ENCODE measurements around the gene PNMA8A. TPM values are rescaled to one million over a fixed set of nuclear protein-coding genes. Genes with fewer than 3 reads are reported as not detected.
A peak's percentile ranks its signal among the peaks of the same experiment; 100 is the strongest.

PNMA8A gene
- total and polyA plus RNA-seq, 2 experiments from 2014 or later: 17.8 to 21.7 TPM

GRCh38 chr19:46508206-46508605 lies 36.8 kb upstream of the PNMA8A start (continued):
- TF ChIP-seq REST (IDR thresholded peaks at IDR 0.05; ENCODE audit: unreplicated experiment) (no peak), EZH2 (IDR thresholded peaks at IDR 0.05; ENCODE audit: low read depth, unreplicated experiment) (no peak), NANOG (IDR thresholded peaks at IDR 0.05; ENCODE audit: borderline replicate concordance) (no peak), CTCF (conservative IDR thresholded peaks at IDR 0.05; ENCODE audit: low read depth in 2 of 2) (no peak)

GRCh38 chr19:46503848-46504453 lies 32.6 kb upstream of the PNMA8A start:
- ATAC-seq (no peak), DNase-seq (ENCODE audit: low spot score) (peak; percentile 51)
- Mint-ChIP-seq H3K4me1 (no peaks in the 10 kb centered on the region), H3K9me3 (no peaks in the 10 kb centered on the region), H3K4me3 (no peak overlapping the region), H3K36me3 (ENCODE audit: low read depth) (no peaks in the 10 kb centered on the region), H3K27me3 (ENCODE audit: insufficient read depth, low read depth, poor library complexity) (peaks cover 4% of the 10 kb centered on the region), H3K27ac (no peak overlapping the region)
- no peaks in the 10 kb centered on the region for H3K4me1 ChIP-seq (ENCODE audit: insufficient read depth)
- H3K27ac ChIP-seq (ENCODE audit: low read depth): no peak overlapping the region
- no peak overlapping the region for H3K4me3 ChIP-seq
- H2AFZ ChIP-seq: no peak overlapping the region
- H3K36me3 ChIP-seq (ENCODE audit: insufficient read depth): no peaks in the 10 kb centered on the region
- H3K27me3 ChIP-seq (ENCODE audit: insufficient read depth): no peaks in the 10 kb centered on the region
- no peaks in the 10 kb centered on the region for H4K20me1 ChIP-seq (replicated peaks; ENCODE audit: insufficient read depth)
- no peaks in the 10 kb centered on the region for H3F3A ChIP-seq (replicated peaks; ENCODE audit: low read depth)
- no peaks in the 10 kb centered on the region for H3K79me2 ChIP-seq (replicated peaks; ENCODE audit: insufficient read depth)
- H3K4me2 ChIP-seq: no peak overlapping the region
- TF ChIP-seq STAT1 (IDR thresholded peaks at IDR 0.05; ENCODE audit: unreplicated experiment) (no peak), EZH2 (IDR thresholded peaks at IDR 0.05; ENCODE audit: low read depth, unreplicated experiment) (no peak), NANOG (IDR thresholded peaks at IDR 0.05; ENCODE audit: borderline replicate concordance) (no peak), CREB1 (CRISPR knock-in tag; IDR thresholded peaks at IDR 0.05; ENCODE audit: low read depth) (no peak), ZNF114 (CRISPR knock-in tag; IDR thresholded peaks at IDR 0.05) (no peak), POLR2AphosphoS5 (IDR thresholded peaks at IDR 0.05; ENCODE audit: low read depth) (no peak)
- no peaks in the 10 kb centered on the region for H3K9me2 ChIP-seq (ENCODE audit: insufficient read depth)

GRCh38 chr19:46502891-46503290 lies 31.5 kb upstream of the PNMA8A start:
- no peaks in the 10 kb centered on the region for H3K36me3 ChIP-seq (ENCODE audit: insufficient read depth)
- peaks cover 2% of the 10 kb centered on the region for H3K27me3 Mint-ChIP-seq (ENCODE audit: insufficient read depth, low read depth, poor library complexity)
- no peaks in the 10 kb centered on the region for H3K79me2 ChIP-seq (replicated peaks; ENCODE audit: insufficient read depth)
- H2AFZ ChIP-seq: no peak overlapping the region
- H3K27ac Mint-ChIP-seq: no peak overlapping the region
- H3K27me3 ChIP-seq (ENCODE audit: insufficient read depth): no peaks in the 10 kb centered on the region
- no peaks in the 10 kb centered on the region for H3K4me1 Mint-ChIP-seq
- no peaks in the 10 kb centered on the region for H3K9me2 ChIP-seq (ENCODE audit: insufficient read depth)
- no peak overlapping the region for H3K4me2 ChIP-seq
- no peak overlapping the region for H3K27ac ChIP-seq (ENCODE audit: low read depth)
- no peak overlapping the region for H3K4me3 Mint-ChIP-seq
- H3K9me3 Mint-ChIP-seq: no peaks in the 10 kb centered on the region
- no peaks in the 10 kb centered on the region for H3K4me1 ChIP-seq (ENCODE audit: insufficient read depth)
- no peak overlapping the region for H3K4me3 ChIP-seq
- H3F3A ChIP-seq (replicated peaks; ENCODE audit: low read depth): no peaks in the 10 kb centered on the region
- ATAC-seq (no peak), DNase-seq (ENCODE audit: low spot score) (no peak)
- H4K20me1 ChIP-seq (replicated peaks; ENCODE audit: insufficient read depth): no peaks in the 10 kb centered on the region
- H3K36me3 Mint-ChIP-seq (ENCODE audit: low read depth): no peaks in the 10 kb centered on the region
- TF ChIP-seq ZNF114 (CRISPR knock-in tag; IDR thresholded peaks at IDR 0.05): no peak
- no peak for TF ChIP-seq REST (IDR thresholded peaks at IDR 0.05; ENCODE audit: unreplicated experiment)
- TF ChIP-seq EZH2phosphoT487 (IDR thresholded peaks at IDR 0.05; ENCODE audit: unreplicated experiment): no peak
- TF ChIP-seq POLR2AphosphoS5 (IDR thresholded peaks at IDR 0.05; ENCODE audit: low read depth): no peak
- no peak for TF ChIP-seq CREB1 (CRISPR knock-in tag; IDR thresholded peaks at IDR 0.05; ENCODE audit: low read depth)
- no peak for TF ChIP-seq STAT1 (IDR thresholded peaks at IDR 0.05; ENCODE audit: unreplicated experiment)
- no peak for TF ChIP-seq NANOG (IDR thresholded peaks at IDR 0.05; ENCODE audit: borderline replicate concordance)
- TF ChIP-seq ETS1 (IDR thresholded peaks at IDR 0.05): no peak
- no peak for TF ChIP-seq ZNF331 (CRISPR knock-in tag; IDR thresholded peaks at IDR 0.05; ENCODE audit: low read depth)
